Brain microvascular endothelial cell (primary cell): Measurements from ENCODE around the gene ERBB4.

ENCODE experiments used
- DNase-seq: peaks from one replicate; pipeline ENCODE4 v3.0.0-alpha.2; 2020
- H3K27ac ChIP-seq: fragments of 250-450 bp; sonication (Bioruptor Pico); 2 replicates; pipeline ENCODE4 v1.5.1; 2020; ENCODE audit warnings: mild to moderate bottlenecking, moderate library complexity
- H3K27me3 ChIP-seq: fragments of 250-450 bp; sonication (Bioruptor Pico); replicated peaks from 2 replicates; pipeline ENCODE4 v1.5.1; 2020; ENCODE audit warnings: mild to moderate bottlenecking
- H3K36me3 ChIP-seq: fragments of 250-450 bp; sonication (Bioruptor Pico); replicated peaks from 2 replicates; pipeline ENCODE4 v1.5.1; 2020; ENCODE audit warnings: mild to moderate bottlenecking
- H3K4me3 ChIP-seq: 2 replicates; pipeline ENCODE4 v1.5.1; 2011; ENCODE audit warnings: low read depth, mild to moderate bottlenecking, control low read depth, low read length, moderate library complexity
- CTCF ChIP-seq: IDR thresholded peaks from 2 replicates; pipeline ENCODE4 v1.5.1; 2011; ENCODE audit warnings: low read depth, mild to moderate bottlenecking, moderate library complexity, low read length, control low read depth, inconsistent platforms; ENCODE audit errors: missing control alignments
- in situ Hi-C: cut with HindIII; loops from 2 replicates; pipeline ENCODE4 v1.10.0; 2017; ENCODE audit warnings: low sequenced_read_pairs, low pct_ligation_motif_present

The ERBB4 gene

GRCh38 chr2:211396815-211397214 is 1141.8 kb downstream of the ERBB4 start:
- H3K27me3 ChIP-seq: no peaks in the 10 kb centered on the region
- no peak overlapping the region for H3K4me3 ChIP-seq
- no peak for DNase-seq
- TF ChIP-seq CTCF: no peak
- in situ Hi-C loops: no loop called here
- H3K36me3 ChIP-seq: no peaks in the 10 kb centered on the region
- H3K27ac ChIP-seq: no peak overlapping the region

- H3K4me3 ChIP-seq: no peak overlapping the region
- no peaks in the 10 kb centered on the region for H3K36me3 ChIP-seq
- DNase-seq: no peak
- H3K27ac ChIP-seq: no peak overlapping the region
- no peak for TF ChIP-seq CTCF
- H3K27me3 ChIP-seq: no peaks in the 10 kb centered on the region
- in situ Hi-C loops: no loop called here
These were observed 1147.4 kb downstream of the ERBB4 start for GRCh38 chr2:211391189-211391567.

GRCh38 chr2:211390536-211391188 is 1147.9 kb downstream of the ERBB4 start:
- no peaks in the 10 kb centered on the region for H3K27me3 ChIP-seq
- H3K27ac ChIP-seq: no peak overlapping the region
- DNase-seq: no peak
- TF ChIP-seq CTCF: no peak
- in situ Hi-C loops: no loop called here
- H3K36me3 ChIP-seq: no peaks in the 10 kb centered on the region
- H3K4me3 ChIP-seq: no peak overlapping the region

- Histone ChIP-seq H3K27me3 (no peaks in the 10 kb centered on the region), H3K27ac (no peak overlapping the region), H3K36me3 (no peaks in the 10 kb centered on the region), H3K4me3 (no peak overlapping the region)
- DNase-seq: no peak
- TF ChIP-seq CTCF: no peak
- in situ Hi-C loops: no loop called here
These were observed 1150.9 kb downstream of the ERBB4 start for GRCh38 chr2:211387734-211388133.

- no peak for DNase-seq
- no peak overlapping the region for H3K27ac ChIP-seq
- in situ Hi-C loops: no loop called here
- H3K4me3 ChIP-seq: no peak overlapping the region
- H3K36me3 ChIP-seq: no peaks in the 10 kb centered on the region
- H3K27me3 ChIP-seq: no peaks in the 10 kb centered on the region
- TF ChIP-seq CTCF: no peak
These were observed 1158.6 kb downstream of the ERBB4 start for GRCh38 chr2:211380041-211380440.

GRCh38 chr2:211376410-211376809 is 1162.2 kb downstream of the ERBB4 start:
- no peak for DNase-seq
- Histone ChIP-seq H3K27ac (no peak overlapping the region), H3K27me3 (no peaks in the 10 kb centered on the region), H3K36me3 (no peaks in the 10 kb centered on the region), H3K4me3 (no peak overlapping the region)
- no peak for TF ChIP-seq CTCF
- in situ Hi-C loops: no loop called here
